Memory B cell (primary cell): Measurements from ENCODE around the gene SIAH3.

ENCODE experiments used
- ATAC-seq: fragments of 150-1000 bp; cut with Tn5 transposase; 2 replicates; pipeline ENCODE4 v1.10.0; 2021; ENCODE audit warnings: low read depth, mild to moderate bottlenecking, moderate library complexity
- DNase-seq, 2 donors: peaks; one replicate each; pipeline ENCODE4 v3.0.0; 2022; ENCODE audit warnings: low spot score in 2 of 2
- H3K27ac Mint-ChIP-seq: one replicate; pipeline ENCODE4 v1.8.0; 2022; ENCODE audit warnings: mild to moderate bottlenecking, moderate library complexity, mixed read lengths
- H3K27me3 Mint-ChIP-seq: one replicate; pipeline ENCODE4 v1.8.0; 2022; ENCODE audit warnings: mixed read lengths
- H3K36me3 Mint-ChIP-seq: one replicate; pipeline ENCODE4 v1.8.0; 2022; ENCODE audit warnings: mild to moderate bottlenecking, mixed read lengths
- H3K4me1 Mint-ChIP-seq: one replicate; pipeline ENCODE4 v1.8.0; 2022; ENCODE audit warnings: mixed read lengths
- H3K4me3 Mint-ChIP-seq: one replicate; pipeline ENCODE4 v1.8.0; 2022; ENCODE audit warnings: mild to moderate bottlenecking, moderate library complexity, mixed read lengths
- H3K9me3 Mint-ChIP-seq: one replicate; pipeline ENCODE4 v1.8.0; 2022; ENCODE audit warnings: mixed read lengths

The SIAH3 gene

GRCh38 chr13:45849408-45849807, 2.1 kb downstream of the SIAH3 start:
- peaks cover 5% of the 10 kb centered on the region for H3K36me3 Mint-ChIP-seq
- no peak for ATAC-seq
- peaks cover 42% of the 10 kb centered on the region for H3K27me3 Mint-ChIP-seq
- peaks cover 16% of the 10 kb centered on the region for H3K4me1 Mint-ChIP-seq
- H3K27ac Mint-ChIP-seq = no peak overlapping the region
- DNase-seq = no peak
- peaks cover 3% of the 10 kb centered on the region for H3K9me3 Mint-ChIP-seq
- no peak overlapping the region for H3K4me3 Mint-ChIP-seq

- Mint-ChIP-seq H3K4me1 (peaks cover 16% of the 10 kb centered on the region), H3K4me3 (peak overlapping the region; percentile 59), H3K9me3 (no peaks in the 10 kb centered on the region), H3K27ac (no peak overlapping the region), H3K27me3 (peaks cover 35% of the 10 kb centered on the region), H3K36me3 (peaks cover 1% of the 10 kb centered on the region)
- DNase-seq (peak in 1 of 2 donors; percentile 4), ATAC-seq (peak; percentile 38)
These were observed 3.9 kb downstream of the SIAH3 start for GRCh38 chr13:45847554-45848224.

- DNase-seq (no peak), ATAC-seq (no peak)
- H3K27me3 Mint-ChIP-seq = peaks cover 29% of the 10 kb centered on the region
- H3K4me3 Mint-ChIP-seq = no peak overlapping the region
- peaks cover 16% of the 10 kb centered on the region for H3K4me1 Mint-ChIP-seq
- peaks cover 1% of the 10 kb centered on the region for H3K36me3 Mint-ChIP-seq
- no peak overlapping the region for H3K27ac Mint-ChIP-seq
- H3K9me3 Mint-ChIP-seq = no peaks in the 10 kb centered on the region
These were observed 4.9 kb downstream of the SIAH3 start for GRCh38 chr13:45846681-45847080.

GRCh38 chr13:45838171-45838745, 13.3 kb downstream of the SIAH3 start:
- no peaks in the 10 kb centered on the region for H3K36me3 Mint-ChIP-seq
- H3K9me3 Mint-ChIP-seq = no peaks in the 10 kb centered on the region
- no peak overlapping the region for H3K4me3 Mint-ChIP-seq
- ATAC-seq = no peak
- no peaks in the 10 kb centered on the region for H3K4me1 Mint-ChIP-seq
- DNase-seq = no peak
- no peak overlapping the region for H3K27ac Mint-ChIP-seq
- peaks cover 3% of the 10 kb centered on the region for H3K27me3 Mint-ChIP-seq

- Mint-ChIP-seq H3K4me3 (no peak overlapping the region), H3K27me3 (peaks cover 4% of the 10 kb centered on the region), H3K27ac (no peak overlapping the region), H3K4me1 (no peaks in the 10 kb centered on the region), H3K36me3 (no peaks in the 10 kb centered on the region), H3K9me3 (no peaks in the 10 kb centered on the region)
- DNase-seq = no peak
- no peak for ATAC-seq
These were observed 14.4 kb downstream of the SIAH3 start for GRCh38 chr13:45837111-45837510.

GRCh38 chr13:45834411-45834994, 17.1 kb downstream of the SIAH3 start:
- Mint-ChIP-seq H3K36me3 (no peaks in the 10 kb centered on the region), H3K4me1 (no peaks in the 10 kb centered on the region), H3K4me3 (no peak overlapping the region), H3K9me3 (no peaks in the 10 kb centered on the region), H3K27me3 (peaks cover 12% of the 10 kb centered on the region), H3K27ac (no peak overlapping the region)
- no peak for ATAC-seq
- no peak for DNase-seq

GRCh38 chr13:45833663-45834375, 17.7 kb downstream of the SIAH3 start:
- Mint-ChIP-seq H3K27me3 (peaks cover 12% of the 10 kb centered on the region), H3K4me3 (no peak overlapping the region), H3K4me1 (no peaks in the 10 kb centered on the region), H3K9me3 (no peaks in the 10 kb centered on the region), H3K36me3 (no peaks in the 10 kb centered on the region), H3K27ac (no peak overlapping the region)
- no peak for DNase-seq
- ATAC-seq = no peak

- H3K27me3 Mint-ChIP-seq = peaks cover 10% of the 10 kb centered on the region
- no peak for DNase-seq
These were observed 18.3 kb downstream of the SIAH3 start for GRCh38 chr13:45833242-45833641.

GRCh38 chr13:45831851-45832250, 19.7 kb downstream of the SIAH3 start:
- Mint-ChIP-seq H3K27me3 (peaks cover 10% of the 10 kb centered on the region), H3K27ac (no peak overlapping the region), H3K36me3 (no peaks in the 10 kb centered on the region), H3K9me3 (no peaks in the 10 kb centered on the region), H3K4me3 (no peak overlapping the region), H3K4me1 (no peaks in the 10 kb centered on the region)
- DNase-seq (no peak), ATAC-seq (no peak)

More at GRCh38 chr13:45833242-45833641, 18.3 kb downstream of the SIAH3 start:
- no peak overlapping the region for H3K27ac Mint-ChIP-seq
- no peaks in the 10 kb centered on the region for H3K36me3 Mint-ChIP-seq
- H3K4me1 Mint-ChIP-seq = no peaks in the 10 kb centered on the region
- H3K9me3 Mint-ChIP-seq = no peaks in the 10 kb centered on the region
- ATAC-seq = no peak
- no peak overlapping the region for H3K4me3 Mint-ChIP-seq

GRCh38 chr13:45830121-45830520, 21.4 kb downstream of the SIAH3 start:
- Mint-ChIP-seq H3K27me3 (peaks cover 9% of the 10 kb centered on the region), H3K9me3 (no peaks in the 10 kb centered on the region)
- ATAC-seq = no peak

GRCh38 chr13:45828256-45828968, 23.1 kb downstream of the SIAH3 start:
- Mint-ChIP-seq H3K36me3 (no peaks in the 10 kb centered on the region), H3K27ac (no peak overlapping the region), H3K27me3 (peaks cover 9% of the 10 kb centered on the region), H3K9me3 (no peaks in the 10 kb centered on the region), H3K4me3 (no peak overlapping the region), H3K4me1 (no peaks in the 10 kb centered on the region)
- ATAC-seq = no peak
- no peak for DNase-seq

More at GRCh38 chr13:45830121-45830520, 21.4 kb downstream of the SIAH3 start:
- no peak for DNase-seq
- no peaks in the 10 kb centered on the region for H3K4me1 Mint-ChIP-seq
- no peaks in the 10 kb centered on the region for H3K36me3 Mint-ChIP-seq
- no peak overlapping the region for H3K27ac Mint-ChIP-seq
- H3K4me3 Mint-ChIP-seq = no peak overlapping the region

GRCh38 chr13:45827318-45827717, 24.2 kb downstream of the SIAH3 start:
- Mint-ChIP-seq H3K9me3 (no peaks in the 10 kb centered on the region), H3K4me3 (no peak overlapping the region), H3K4me1 (no peaks in the 10 kb centered on the region), H3K27me3 (peaks cover 8% of the 10 kb centered on the region), H3K36me3 (no peaks in the 10 kb centered on the region), H3K27ac (no peak overlapping the region)
- ATAC-seq (no peak), DNase-seq (no peak)

- Mint-ChIP-seq H3K4me3 (no peak overlapping the region), H3K27ac (no peak overlapping the region), H3K36me3 (no peaks in the 10 kb centered on the region), H3K27me3 (peaks cover 7% of the 10 kb centered on the region), H3K4me1 (no peaks in the 10 kb centered on the region), H3K9me3 (no peaks in the 10 kb centered on the region)
- ATAC-seq = no peak
- DNase-seq = no peak
These were observed 24.8 kb downstream of the SIAH3 start for GRCh38 chr13:45826731-45827130.

GRCh38 chr13:45825387-45825650, 26.2 kb downstream of the SIAH3 start:
- no peaks in the 10 kb centered on the region for H3K4me1 Mint-ChIP-seq
- no peaks in the 10 kb centered on the region for H3K36me3 Mint-ChIP-seq
- H3K9me3 Mint-ChIP-seq = no peaks in the 10 kb centered on the region

More at GRCh38 chr13:45825387-45825650, 26.2 kb downstream of the SIAH3 start:
- no peak for DNase-seq
- Mint-ChIP-seq H3K4me3 (no peak overlapping the region), H3K27me3 (peaks cover 2% of the 10 kb centered on the region), H3K27ac (no peak overlapping the region)
- no peak for ATAC-seq
